A549 (cell line): ENCODE data around the gene TRIM41.

Experiments
- BCL3 ChIP-seq: fragments of >200 bp; sonication (Bioruptor Twin); formaldehyde crosslinking; IDR thresholded peaks from 3 replicates; pipeline ENCODE4 v1.6.1; 2016
- CTCF ChIP-seq: fragments of >200 bp; sonication (Bioruptor Twin); formaldehyde crosslinking; IDR thresholded peaks from 3 replicates; pipeline ENCODE4 v1.5.1; 2016
- KDM5A ChIP-seq: fragments of 200-600 bp; sonication (generic); IDR thresholded peaks from 2 replicates; pipeline ENCODE4 v1.6.1; 2016; ENCODE audit warnings: antibody characterized with exemption, mild to moderate bottlenecking

- no peak; the same call in 2 of the 3 replicates for TF ChIP-seq CTCF
- TF ChIP-seq KDM5A: no peak
- no peak for TF ChIP-seq BCL3
Observed at GRCh38 chr5:181217803-181218062, 5.3 kb upstream of the TRIM41 start.
